ENCODE measurements around the gene UBE2E2.

Gene UBE2E2

DNA sequence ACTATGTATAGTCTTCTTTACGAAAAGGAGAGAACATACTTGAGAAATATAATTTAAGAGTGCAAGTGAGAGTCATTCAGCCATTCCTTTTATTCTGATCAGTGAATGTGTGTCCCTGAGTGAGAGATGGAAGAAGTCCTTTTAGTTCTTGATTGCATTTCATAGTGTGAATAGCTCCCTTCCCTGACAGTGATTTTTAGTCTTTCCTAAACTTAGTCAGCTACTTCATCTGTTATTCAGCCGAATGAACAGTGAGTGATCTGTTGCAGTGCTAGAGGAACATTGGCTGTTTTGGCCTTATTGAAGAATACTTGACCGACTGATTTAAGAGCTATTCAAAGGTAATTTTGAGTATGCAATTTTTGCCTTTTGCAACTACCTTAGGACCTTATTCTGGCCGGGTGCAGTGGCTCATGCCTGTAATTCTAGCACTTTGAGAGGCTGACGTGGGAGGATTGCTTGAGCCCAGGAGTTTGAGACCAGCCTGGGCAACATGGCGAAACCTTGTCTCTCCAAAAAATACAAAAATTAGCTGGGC, 45.5 kb downstream of the UBE2E2 start:
- Histone ChIP-seq H2AK5ac (ENCODE audit: low read depth, low read length) (no peak overlapping the region), H2BK120ac (ENCODE audit: low read depth, low read length) (no peak overlapping the region), H3K9ac (ENCODE audit: low read depth, low read length, poor library complexity) (no peak overlapping the region), H3K27ac (replicated peaks; ENCODE audit: low read length) (no peak overlapping the region), H3K36me3 (replicated peaks in 1 of 2; ENCODE audit: control insufficient read depth in 2 of 2, insufficient read depth in 2 of 2, low read length in 2 of 2) (no peaks in the 10 kb centered on the region), H4K8ac (ENCODE audit: low read depth, low read length) (no peak overlapping the region), H3K4me3 (ENCODE audit: low read length in 2 of 2) (no peak overlapping the region), H3K9me3 (replicated peaks in 1 of 2; ENCODE audit: control insufficient read depth in 2 of 2, insufficient read depth in 1 of 2, low read depth in 1 of 2, low read length in 2 of 2) (no peaks in the 10 kb centered on the region), H3K23ac (ENCODE audit: low read depth, low read length, poor library complexity) (no peak overlapping the region), H3K4me1 (ENCODE audit: control insufficient read depth in 2 of 2, insufficient read depth in 1 of 2, low read depth in 1 of 2, low read length in 2 of 2) (no peaks in the 10 kb centered on the region), H3K27me3 (ENCODE audit: control insufficient read depth in 3 of 3, insufficient read depth in 3 of 3, low read depth in 1 of 3, low read length in 3 of 3) (no peaks in the 10 kb centered on the region), H2BK5ac (ENCODE audit: low read length) (no peak overlapping the region), H4K91ac (ENCODE audit: low read depth, low read length, poor library complexity) (no peak overlapping the region), H2AFZ (ENCODE audit: low read length) (no peak overlapping the region), H2BK15ac (ENCODE audit: low read length) (no peak overlapping the region), H3K4me2 (ENCODE audit: insufficient read depth, low read length, poor library complexity, severe bottlenecking) (no peak overlapping the region), H3K18ac (ENCODE audit: low read length) (no peak overlapping the region), H3K14ac (ENCODE audit: low read length) (no peak overlapping the region), H3K79me1 (ENCODE audit: low read depth, low read length) (no peaks in the 10 kb centered on the region), H2BK12ac (ENCODE audit: low read length) (no peak overlapping the region), H3K4ac (ENCODE audit: low read length) (no peak overlapping the region)
- no CpG with 5 or more reads among the region's 6 CpGs for WGBS, 2 donors (ENCODE audit: extremely low coverage in 2 of 2, insufficient read length in 2 of 2, insufficient replicate concordance in 1 of 2)
- no peak for DNase-seq (ENCODE audit: low spot score)

DNA sequence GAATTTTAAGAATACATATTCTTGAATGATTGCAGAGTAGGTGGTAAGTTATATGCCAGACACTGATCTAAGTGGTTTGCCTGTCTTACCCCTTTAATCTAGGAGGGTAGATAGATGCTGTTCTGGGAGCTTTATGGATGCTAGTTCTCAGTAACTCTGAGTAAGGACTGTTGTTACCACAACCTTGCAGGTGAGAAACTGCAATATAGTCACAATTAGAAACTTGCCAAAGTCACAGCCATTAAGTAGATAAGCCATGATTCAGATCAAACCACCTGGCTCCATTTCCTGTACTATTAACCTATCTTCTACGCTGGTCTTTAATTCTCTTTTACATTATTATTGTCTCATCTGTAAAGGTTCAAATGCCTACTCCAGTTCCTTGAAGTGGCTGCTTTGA, 46.8 kb downstream of the UBE2E2 start:
- Histone ChIP-seq H2BK15ac (ENCODE audit: low read length) (no peak overlapping the region), H2AFZ (ENCODE audit: low read length) (no peak overlapping the region), H3K79me1 (ENCODE audit: low read depth, low read length) (no peaks in the 10 kb centered on the region), H4K91ac (ENCODE audit: low read depth, low read length, poor library complexity) (no peak overlapping the region), H2AK5ac (ENCODE audit: low read depth, low read length) (no peak overlapping the region), H3K9me3 (replicated peaks in 1 of 2; ENCODE audit: control insufficient read depth in 2 of 2, insufficient read depth in 1 of 2, low read depth in 1 of 2, low read length in 2 of 2) (no peaks in the 10 kb centered on the region), H3K27me3 (ENCODE audit: control insufficient read depth in 3 of 3, insufficient read depth in 3 of 3, low read depth in 1 of 3, low read length in 3 of 3) (no peaks in the 10 kb centered on the region), H3K36me3 (replicated peaks in 1 of 2; ENCODE audit: control insufficient read depth in 2 of 2, insufficient read depth in 2 of 2, low read length in 2 of 2) (no peaks in the 10 kb centered on the region), H2BK120ac (ENCODE audit: low read depth, low read length) (no peak overlapping the region), H2BK5ac (ENCODE audit: low read length) (no peak overlapping the region), H3K9ac (ENCODE audit: low read depth, low read length, poor library complexity) (no peak overlapping the region), H3K4me1 (ENCODE audit: control insufficient read depth in 2 of 2, insufficient read depth in 1 of 2, low read depth in 1 of 2, low read length in 2 of 2) (no peaks in the 10 kb centered on the region), H3K4me3 (ENCODE audit: low read length in 2 of 2) (no peak overlapping the region), H3K18ac (ENCODE audit: low read length) (no peak overlapping the region), H3K4me2 (ENCODE audit: insufficient read depth, low read length, poor library complexity, severe bottlenecking) (no peak overlapping the region), H3K4ac (ENCODE audit: low read length) (no peak overlapping the region), H2BK12ac (ENCODE audit: low read length) (no peak overlapping the region), H3K14ac (ENCODE audit: low read length) (no peak overlapping the region), H3K27ac (replicated peaks; ENCODE audit: low read length) (no peak overlapping the region), H3K23ac (ENCODE audit: low read depth, low read length, poor library complexity) (no peak overlapping the region), H4K8ac (ENCODE audit: low read depth, low read length) (no peak overlapping the region)
- WGBS, 2 donors (ENCODE audit: extremely low coverage in 2 of 2, insufficient read length in 2 of 2, insufficient replicate concordance in 1 of 2): no CpG with 5 or more reads among the region's 1 CpG
- no peak for DNase-seq (ENCODE audit: low spot score)

DNA sequence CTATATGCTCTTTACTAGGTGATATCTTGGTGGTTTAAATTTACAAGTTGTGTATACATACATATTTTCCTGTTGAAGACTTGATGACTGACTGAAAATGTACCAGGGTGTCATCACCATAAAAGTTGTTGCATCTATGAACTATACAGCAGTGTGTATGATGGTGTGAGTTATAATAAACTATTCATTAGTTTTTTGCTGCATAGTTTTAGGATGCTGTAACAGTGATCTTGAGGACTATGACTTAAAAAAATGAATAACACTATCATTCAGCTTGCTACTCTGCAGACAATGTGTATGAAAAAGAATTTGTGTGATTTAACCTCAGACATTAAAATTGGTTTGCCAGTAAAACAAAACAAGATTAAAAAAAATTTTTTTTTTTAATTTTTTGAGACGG, 49.0 kb downstream of the UBE2E2 start:
- Histone ChIP-seq H3K27ac (replicated peaks; ENCODE audit: low read length) (no peak overlapping the region), H3K18ac (ENCODE audit: low read length) (no peak overlapping the region), H2AFZ (ENCODE audit: low read length) (no peak overlapping the region), H3K4me3 (ENCODE audit: low read length in 2 of 2) (no peak overlapping the region), H3K14ac (ENCODE audit: low read length) (no peak overlapping the region), H4K8ac (ENCODE audit: low read depth, low read length) (no peak overlapping the region), H2BK5ac (ENCODE audit: low read length) (no peak overlapping the region), H3K4ac (ENCODE audit: low read length) (no peak overlapping the region), H2BK12ac (ENCODE audit: low read length) (no peak overlapping the region), H3K36me3 (replicated peaks in 1 of 2; ENCODE audit: control insufficient read depth in 2 of 2, insufficient read depth in 2 of 2, low read length in 2 of 2) (no peaks in the 10 kb centered on the region), H2BK15ac (ENCODE audit: low read length) (no peak overlapping the region), H3K27me3 (ENCODE audit: control insufficient read depth in 3 of 3, insufficient read depth in 3 of 3, low read depth in 1 of 3, low read length in 3 of 3) (no peaks in the 10 kb centered on the region), H3K23ac (ENCODE audit: low read depth, low read length, poor library complexity) (no peak overlapping the region), H2AK5ac (ENCODE audit: low read depth, low read length) (no peak overlapping the region), H4K91ac (ENCODE audit: low read depth, low read length, poor library complexity) (no peak overlapping the region), H3K4me2 (ENCODE audit: insufficient read depth, low read length, poor library complexity, severe bottlenecking) (no peak overlapping the region), H3K79me1 (ENCODE audit: low read depth, low read length) (no peaks in the 10 kb centered on the region), H2BK120ac (ENCODE audit: low read depth, low read length) (no peak overlapping the region), H3K9ac (ENCODE audit: low read depth, low read length, poor library complexity) (no peak overlapping the region), H3K9me3 (replicated peaks in 1 of 2; ENCODE audit: control insufficient read depth in 2 of 2, insufficient read depth in 1 of 2, low read depth in 1 of 2, low read length in 2 of 2) (no peaks in the 10 kb centered on the region), H3K4me1 (ENCODE audit: control insufficient read depth in 2 of 2, insufficient read depth in 1 of 2, low read depth in 1 of 2, low read length in 2 of 2) (no peaks in the 10 kb centered on the region)
- WGBS, 2 donors (ENCODE audit: extremely low coverage in 2 of 2, insufficient read length in 2 of 2, insufficient replicate concordance in 1 of 2): no CpG with 5 or more reads among the region's 1 CpG
- DNase-seq (ENCODE audit: low spot score): no peak

- H3K4me1 ChIP-seq (ENCODE audit: control insufficient read depth in 2 of 2, insufficient read depth in 1 of 2, low read depth in 1 of 2, low read length in 2 of 2): no peaks in the 10 kb centered on the region
- no peak overlapping the region for H3K14ac ChIP-seq (ENCODE audit: low read length)
- H2BK120ac ChIP-seq (ENCODE audit: low read depth, low read length): no peak overlapping the region
- no peak overlapping the region for H4K8ac ChIP-seq (ENCODE audit: low read depth, low read length)
- H3K23ac ChIP-seq (ENCODE audit: low read depth, low read length, poor library complexity): no peak overlapping the region
- no peak overlapping the region for H2AFZ ChIP-seq (ENCODE audit: low read length)
- H3K36me3 ChIP-seq (replicated peaks in 1 of 2; ENCODE audit: control insufficient read depth in 2 of 2, insufficient read depth in 2 of 2, low read length in 2 of 2): no peaks in the 10 kb centered on the region
- no peak overlapping the region for H2BK15ac ChIP-seq (ENCODE audit: low read length)
- H3K9ac ChIP-seq (ENCODE audit: low read depth, low read length, poor library complexity): no peak overlapping the region
- H3K4ac ChIP-seq (ENCODE audit: low read length): no peak overlapping the region
- no peak overlapping the region for H3K27ac ChIP-seq (replicated peaks; ENCODE audit: low read length)
- H3K4me3 ChIP-seq (ENCODE audit: low read length in 2 of 2): no peak overlapping the region
- no peaks in the 10 kb centered on the region for H3K79me1 ChIP-seq (ENCODE audit: low read depth, low read length)
- DNase-seq (ENCODE audit: low spot score): no peak
- H3K18ac ChIP-seq (ENCODE audit: low read length): no peak overlapping the region
- H3K4me2 ChIP-seq (ENCODE audit: insufficient read depth, low read length, poor library complexity, severe bottlenecking): no peak overlapping the region
- H3K9me3 ChIP-seq (replicated peaks in 1 of 2; ENCODE audit: control insufficient read depth in 2 of 2, insufficient read depth in 1 of 2, low read depth in 1 of 2, low read length in 2 of 2): peaks cover 0 to 2% of the 10 kb centered on the region in 2 donors
- H2BK5ac ChIP-seq (ENCODE audit: low read length): no peak overlapping the region
- H3K27me3 ChIP-seq (ENCODE audit: control insufficient read depth in 3 of 3, insufficient read depth in 3 of 3, low read depth in 1 of 3, low read length in 3 of 3): no peaks in the 10 kb centered on the region
- H2BK12ac ChIP-seq (ENCODE audit: low read length): no peak overlapping the region
- H2AK5ac ChIP-seq (ENCODE audit: low read depth, low read length): no peak overlapping the region
- H4K91ac ChIP-seq (ENCODE audit: low read depth, low read length, poor library complexity): no peak overlapping the region
These were observed 50.1 kb downstream of the UBE2E2 start for GRCh38 chr3:23253214-23253613.
